ENCODE data around the gene DDR2. TPM values are rescaled to one million over a fixed set of nuclear protein-coding genes. Genes with fewer than 3 reads are reported as not detected.
"Not testable (repeated sequence)": the region's sequence is repeated elsewhere in the genome, so short reads cannot be mapped to it uniquely, and the experiment has no call there.

The DDR2 gene
- total and polyA plus RNA-seq, 8 donors: 6.8 to 117 (median 34.1) TPM

- Histone ChIP-seq H3K9me3 (no peaks in the 10 kb centered on the region), H3K27me3 (no peaks in the 10 kb centered on the region), H3K4me3 (no peak overlapping the region), H3K4me1 (peaks cover 0 to 2% (median 0%) of the 10 kb centered on the region in 4 donors), H3K27ac (no peak overlapping the region), H3K36me3 (peaks cover 24 to 94% (median 83%) of the 10 kb centered on the region in 4 donors)
- DNase-seq: no peak
- TF ChIP-seq EP300 (IDR thresholded peaks at IDR 0.05): no peak
- TF ChIP-seq, protein P1, sequence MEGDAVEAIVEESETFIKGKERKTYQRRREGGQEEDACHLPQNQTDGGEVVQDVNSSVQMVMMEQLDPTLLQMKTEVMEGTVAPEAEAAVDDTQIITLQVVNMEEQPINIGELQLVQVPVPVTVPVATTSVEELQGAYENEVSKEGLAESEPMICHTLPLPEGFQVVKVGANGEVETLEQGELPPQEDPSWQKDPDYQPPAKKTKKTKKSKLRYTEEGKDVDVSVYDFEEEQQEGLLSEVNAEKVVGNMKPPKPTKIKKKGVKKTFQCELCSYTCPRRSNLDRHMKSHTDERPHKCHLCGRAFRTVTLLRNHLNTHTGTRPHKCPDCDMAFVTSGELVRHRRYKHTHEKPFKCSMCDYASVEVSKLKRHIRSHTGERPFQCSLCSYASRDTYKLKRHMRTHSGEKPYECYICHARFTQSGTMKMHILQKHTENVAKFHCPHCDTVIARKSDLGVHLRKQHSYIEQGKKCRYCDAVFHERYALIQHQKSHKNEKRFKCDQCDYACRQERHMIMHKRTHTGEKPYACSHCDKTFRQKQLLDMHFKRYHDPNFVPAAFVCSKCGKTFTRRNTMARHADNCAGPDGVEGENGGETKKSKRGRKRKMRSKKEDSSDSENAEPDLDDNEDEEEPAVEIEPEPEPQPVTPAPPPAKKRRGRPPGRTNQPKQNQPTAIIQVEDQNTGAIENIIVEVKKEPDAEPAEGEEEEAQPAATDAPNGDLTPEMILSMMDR (IDR thresholded peaks at IDR 0.05): no peak
- TF ChIP-seq POLR2A (IDR thresholded peaks at IDR 0.05): no peak
- TF ChIP-seq POLR2AphosphoS5 (IDR thresholded peaks at IDR 0.05): no peak
- intact Hi-C loops (cut with DNase I; ENCODE audit: low total_unique reads): no loop called here
- 94 to 100% (median 97%) methylated on average over 3 of the region's 3 CpGs for WGBS, 5 donors
Observed at GRCh38 chr1:162590101-162590500, 42.2 kb upstream of the DDR2 start.

DNA sequence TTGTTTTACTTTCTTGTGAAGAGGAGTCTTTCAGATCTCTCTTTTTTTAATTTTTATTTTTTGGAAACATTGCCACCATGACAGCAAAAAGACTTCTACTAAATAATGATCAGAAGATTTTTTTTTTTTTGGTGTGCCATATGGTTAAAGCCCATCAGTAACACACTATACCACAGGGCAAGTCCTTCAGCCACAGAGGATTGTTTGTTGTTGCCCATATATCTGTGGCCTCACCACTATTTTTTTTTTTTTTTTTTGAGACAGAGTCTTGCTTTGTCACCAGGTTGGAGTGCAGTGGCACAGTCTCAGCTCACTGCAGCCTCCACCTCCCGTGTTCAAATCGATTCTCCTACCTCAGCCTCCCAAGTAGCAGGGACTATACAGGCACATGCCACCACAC lies 41.6 kb upstream of the DDR2 start:
- intact Hi-C loops (cut with DNase I; ENCODE audit: low total_unique reads): no loop called here
- TF ChIP-seq, protein P1 (IDR thresholded peaks at IDR 0.05): no peak
- TF ChIP-seq EP300 (IDR thresholded peaks at IDR 0.05) (no peak), POLR2A (IDR thresholded peaks at IDR 0.05) (no peak)

DNA sequence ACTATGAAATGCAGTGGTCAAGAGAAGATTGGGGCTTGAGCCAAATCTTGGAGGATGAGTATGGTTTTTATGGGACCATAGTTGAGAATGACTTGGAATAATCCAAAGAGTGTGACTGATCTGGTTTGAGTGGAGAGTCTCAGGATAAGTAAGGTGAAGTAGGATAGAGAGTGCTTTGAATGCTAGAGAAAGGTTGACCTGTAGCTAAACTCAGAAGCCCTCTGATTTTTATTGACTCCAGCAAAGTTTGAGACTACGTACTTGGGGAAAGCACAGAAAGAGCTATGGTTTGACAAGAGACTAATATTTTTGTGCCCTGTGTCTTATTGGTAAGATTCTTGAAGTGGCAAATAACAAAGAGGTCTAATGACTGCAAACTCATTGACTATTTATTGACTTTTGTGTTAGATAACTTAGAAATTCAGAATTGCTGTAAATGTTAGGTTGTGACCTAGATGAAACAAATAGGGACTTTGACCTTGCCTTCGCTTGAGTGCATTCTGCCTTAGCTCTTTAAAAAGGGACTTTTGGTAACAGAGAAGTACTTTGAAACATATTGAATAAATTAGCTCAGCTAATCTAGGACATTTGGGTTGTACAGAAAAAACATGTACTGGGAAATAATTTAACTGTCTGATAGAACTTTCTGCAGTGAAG lies 35.6 kb upstream of the DDR2 start:
- Histone ChIP-seq H3K4me3 (no peak overlapping the region), H3K27me3 (no peaks in the 10 kb centered on the region), H3K36me3 (peaks cover 7 to 100% (median 89%) of the 10 kb centered on the region in 4 donors), H3K9me3 (no peaks in the 10 kb centered on the region), H3K27ac (no peak overlapping the region), H3K4me1 (peaks cover 0 to 7% (median 3%) of the 10 kb centered on the region in 4 donors)
- DNase-seq: peak in 1 of 2 donors; percentile 17
- intact Hi-C loops (cut with DNase I; ENCODE audit: low total_unique reads): no loop called here
- TF ChIP-seq POLR2A (IDR thresholded peaks at IDR 0.05): no peak
- TF ChIP-seq EP300 (IDR thresholded peaks at IDR 0.05): no peak
- 40 to 58% (median 53%) methylated on average over 2 of the region's 2 CpGs for WGBS, 5 donors

More for the DNA sequence above, 41.6 kb upstream of the DDR2 start:
- Histone ChIP-seq H3K27ac (no peak overlapping the region), H3K4me1 (no peaks in the 10 kb centered on the region), H3K27me3 (no peaks in the 10 kb centered on the region), H3K4me3 (no peak overlapping the region), H3K36me3 (peaks cover 24 to 94% (median 84%) of the 10 kb centered on the region in 4 donors), H3K9me3 (no peaks in the 10 kb centered on the region)
- 94 to 100% (median 96%) methylated on average over 2 of the region's 2 CpGs for WGBS, 5 donors
- no peak for DNase-seq

- no peak overlapping the region for H3K27ac ChIP-seq
- H3K4me1 ChIP-seq: peaks cover 0 to 7% (median 3%) of the 10 kb centered on the region in 4 donors
- no peak for TF ChIP-seq POLR2A (IDR thresholded peaks at IDR 0.05)
- no peak for TF ChIP-seq EP300 (IDR thresholded peaks at IDR 0.05)
- TF ChIP-seq, protein P1 (IDR thresholded peaks at IDR 0.05): no peak
- TF ChIP-seq POLR2AphosphoS5 (IDR thresholded peaks at IDR 0.05): no peak
- WGBS, 5 donors: 79 to 93% (median 86%) methylated on average over 1 of the region's 1 CpG
- no peaks in the 10 kb centered on the region for H3K27me3 ChIP-seq
- no peak overlapping the region for H3K4me3 ChIP-seq
- peaks cover 10 to 96% (median 80%) of the 10 kb centered on the region in 4 donors for H3K36me3 ChIP-seq
- peak in 1 of 2 donors; percentile 9 for DNase-seq
- intact Hi-C loops (cut with DNase I; ENCODE audit: low total_unique reads): no loop called here
- H3K9me3 ChIP-seq: no peaks in the 10 kb centered on the region
Observed at GRCh38 chr1:162599451-162599850, 32.8 kb upstream of the DDR2 start.

DNA sequence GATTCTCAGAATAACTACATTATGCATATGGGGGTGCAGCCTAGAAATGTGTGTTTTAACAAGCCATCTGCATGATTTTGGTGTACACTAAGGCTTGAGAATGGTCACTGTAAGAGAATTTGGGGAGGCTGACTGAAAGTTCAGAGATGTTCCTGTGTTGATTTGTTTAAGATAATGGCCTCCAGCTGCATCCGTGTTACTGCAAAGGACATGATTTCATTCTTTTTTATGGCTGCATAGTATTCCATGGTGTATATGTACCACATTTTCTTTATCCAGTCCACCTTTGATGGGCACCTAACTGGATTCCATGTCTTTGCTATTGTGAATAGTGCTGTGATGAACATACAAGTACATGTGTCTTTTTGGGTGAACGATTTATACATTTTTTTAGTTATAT lies 29.1 kb upstream of the DDR2 start:
- H3K9me3 ChIP-seq; H3K27ac ChIP-seq; H3K4me1 ChIP-seq; H3K27me3 ChIP-seq; H3K4me3 ChIP-seq; intact Hi-C loops (cut with DNase I; ENCODE audit: low total_unique reads); DNase-seq: not testable (repeated sequence)
- peaks cover 10 to 69% (median 53%) of the 10 kb centered on the region in 4 donors for H3K36me3 ChIP-seq
- 94 to 98% (median 96%) methylated on average over 2 of the region's 2 CpGs for WGBS, 5 donors
